Measurements from ENCODE around the gene KCP.

Gene KCP

DNA sequence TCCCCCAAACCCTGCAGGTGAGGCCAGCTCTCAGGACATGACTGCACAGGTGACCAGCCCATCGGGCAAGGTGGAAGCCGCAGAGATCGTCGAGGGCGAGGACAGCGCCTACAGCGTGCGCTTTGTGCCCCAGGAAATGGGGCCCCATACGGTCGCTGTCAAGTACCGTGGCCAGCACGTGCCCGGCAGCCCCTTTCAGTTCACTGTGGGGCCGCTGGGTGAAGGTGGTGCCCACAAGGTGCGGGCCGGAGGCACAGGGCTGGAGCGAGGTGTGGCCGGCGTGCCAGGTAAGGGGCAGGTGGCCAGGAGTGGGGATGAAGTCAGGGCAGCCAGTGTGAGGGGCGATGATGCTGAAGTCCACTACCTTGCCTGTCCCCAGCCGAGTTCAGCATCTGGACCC lies 56.1 kb downstream of the KCP start:
- Histone ChIP-seq H3K27ac (replicated peaks) (no peak overlapping the region), H3K27me3 (ENCODE audit: insufficient read depth, poor library complexity, severe bottlenecking) (peaks cover 20% of the 10 kb centered on the region), H3K4me3 (replicated peaks; ENCODE audit: insufficient read depth, low read length) (no peak overlapping the region)
- DNase-seq (ENCODE audit: low read depth in 1 of 2, low spot score in 1 of 2), result no peak
- TF ChIP-seq SPI1 (IDR thresholded peaks at IDR 0.05; ENCODE audit: borderline replicate concordance, low read depth), result no peak
- TF ChIP-seq, protein P1, sequence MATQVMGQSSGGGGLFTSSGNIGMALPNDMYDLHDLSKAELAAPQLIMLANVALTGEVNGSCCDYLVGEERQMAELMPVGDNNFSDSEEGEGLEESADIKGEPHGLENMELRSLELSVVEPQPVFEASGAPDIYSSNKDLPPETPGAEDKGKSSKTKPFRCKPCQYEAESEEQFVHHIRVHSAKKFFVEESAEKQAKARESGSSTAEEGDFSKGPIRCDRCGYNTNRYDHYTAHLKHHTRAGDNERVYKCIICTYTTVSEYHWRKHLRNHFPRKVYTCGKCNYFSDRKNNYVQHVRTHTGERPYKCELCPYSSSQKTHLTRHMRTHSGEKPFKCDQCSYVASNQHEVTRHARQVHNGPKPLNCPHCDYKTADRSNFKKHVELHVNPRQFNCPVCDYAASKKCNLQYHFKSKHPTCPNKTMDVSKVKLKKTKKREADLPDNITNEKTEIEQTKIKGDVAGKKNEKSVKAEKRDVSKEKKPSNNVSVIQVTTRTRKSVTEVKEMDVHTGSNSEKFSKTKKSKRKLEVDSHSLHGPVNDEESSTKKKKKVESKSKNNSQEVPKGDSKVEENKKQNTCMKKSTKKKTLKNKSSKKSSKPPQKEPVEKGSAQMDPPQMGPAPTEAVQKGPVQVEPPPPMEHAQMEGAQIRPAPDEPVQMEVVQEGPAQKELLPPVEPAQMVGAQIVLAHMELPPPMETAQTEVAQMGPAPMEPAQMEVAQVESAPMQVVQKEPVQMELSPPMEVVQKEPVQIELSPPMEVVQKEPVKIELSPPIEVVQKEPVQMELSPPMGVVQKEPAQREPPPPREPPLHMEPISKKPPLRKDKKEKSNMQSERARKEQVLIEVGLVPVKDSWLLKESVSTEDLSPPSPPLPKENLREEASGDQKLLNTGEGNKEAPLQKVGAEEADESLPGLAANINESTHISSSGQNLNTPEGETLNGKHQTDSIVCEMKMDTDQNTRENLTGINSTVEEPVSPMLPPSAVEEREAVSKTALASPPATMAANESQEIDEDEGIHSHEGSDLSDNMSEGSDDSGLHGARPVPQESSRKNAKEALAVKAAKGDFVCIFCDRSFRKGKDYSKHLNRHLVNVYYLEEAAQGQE (IDR thresholded peaks at IDR 0.05; ENCODE audit: insufficient replicate concordance, low read depth), result no peak
- no peak for TF ChIP-seq GABPA (IDR thresholded peaks at IDR 0.05; ENCODE audit: low read depth)
- TF ChIP-seq POLR2AphosphoS5 (IDR thresholded peaks at IDR 0.05; ENCODE audit: low read depth), result no peak
- TF ChIP-seq, protein P2, sequence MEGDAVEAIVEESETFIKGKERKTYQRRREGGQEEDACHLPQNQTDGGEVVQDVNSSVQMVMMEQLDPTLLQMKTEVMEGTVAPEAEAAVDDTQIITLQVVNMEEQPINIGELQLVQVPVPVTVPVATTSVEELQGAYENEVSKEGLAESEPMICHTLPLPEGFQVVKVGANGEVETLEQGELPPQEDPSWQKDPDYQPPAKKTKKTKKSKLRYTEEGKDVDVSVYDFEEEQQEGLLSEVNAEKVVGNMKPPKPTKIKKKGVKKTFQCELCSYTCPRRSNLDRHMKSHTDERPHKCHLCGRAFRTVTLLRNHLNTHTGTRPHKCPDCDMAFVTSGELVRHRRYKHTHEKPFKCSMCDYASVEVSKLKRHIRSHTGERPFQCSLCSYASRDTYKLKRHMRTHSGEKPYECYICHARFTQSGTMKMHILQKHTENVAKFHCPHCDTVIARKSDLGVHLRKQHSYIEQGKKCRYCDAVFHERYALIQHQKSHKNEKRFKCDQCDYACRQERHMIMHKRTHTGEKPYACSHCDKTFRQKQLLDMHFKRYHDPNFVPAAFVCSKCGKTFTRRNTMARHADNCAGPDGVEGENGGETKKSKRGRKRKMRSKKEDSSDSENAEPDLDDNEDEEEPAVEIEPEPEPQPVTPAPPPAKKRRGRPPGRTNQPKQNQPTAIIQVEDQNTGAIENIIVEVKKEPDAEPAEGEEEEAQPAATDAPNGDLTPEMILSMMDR (IDR thresholded peaks at IDR 0.05; ENCODE audit: insufficient read depth, low read length), result no peak

DNA sequence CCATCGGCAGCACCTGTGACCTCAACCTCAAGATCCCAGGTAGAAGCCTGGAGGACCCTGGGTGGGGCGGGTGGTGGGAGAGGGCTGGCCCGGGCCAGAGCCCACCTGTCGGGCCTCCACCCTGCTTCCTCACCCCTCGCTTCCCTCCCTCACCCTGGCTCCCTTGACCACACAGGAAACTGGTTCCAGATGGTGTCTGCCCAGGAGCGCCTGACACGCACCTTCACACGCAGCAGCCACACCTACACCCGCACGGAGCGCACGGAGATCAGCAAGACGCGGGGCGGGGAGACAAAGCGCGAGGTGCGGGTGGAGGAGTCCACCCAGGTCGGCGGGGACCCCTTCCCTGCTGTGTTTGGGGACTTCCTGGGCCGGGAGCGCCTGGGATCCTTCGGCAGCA lies 56.7 kb downstream of the KCP start:
- Histone ChIP-seq H3K4me3 (replicated peaks; ENCODE audit: insufficient read depth, low read length) (no peak overlapping the region), H3K27ac (replicated peaks) (no peak overlapping the region), H3K27me3 (ENCODE audit: insufficient read depth, poor library complexity, severe bottlenecking) (peaks cover 20% of the 10 kb centered on the region)
- DNase-seq (ENCODE audit: low read depth in 1 of 2, low spot score in 1 of 2), result no peak
- TF ChIP-seq SPI1 (IDR thresholded peaks at IDR 0.05; ENCODE audit: borderline replicate concordance, low read depth) (no peak), POLR2AphosphoS5 (IDR thresholded peaks at IDR 0.05; ENCODE audit: low read depth) (no peak), GABPA (IDR thresholded peaks at IDR 0.05; ENCODE audit: low read depth) (no peak)
- TF ChIP-seq, protein P1 (IDR thresholded peaks at IDR 0.05; ENCODE audit: insufficient replicate concordance, low read depth), result no peak
- TF ChIP-seq, protein P2 (IDR thresholded peaks at IDR 0.05; ENCODE audit: insufficient read depth, low read length), result no peak

DNA sequence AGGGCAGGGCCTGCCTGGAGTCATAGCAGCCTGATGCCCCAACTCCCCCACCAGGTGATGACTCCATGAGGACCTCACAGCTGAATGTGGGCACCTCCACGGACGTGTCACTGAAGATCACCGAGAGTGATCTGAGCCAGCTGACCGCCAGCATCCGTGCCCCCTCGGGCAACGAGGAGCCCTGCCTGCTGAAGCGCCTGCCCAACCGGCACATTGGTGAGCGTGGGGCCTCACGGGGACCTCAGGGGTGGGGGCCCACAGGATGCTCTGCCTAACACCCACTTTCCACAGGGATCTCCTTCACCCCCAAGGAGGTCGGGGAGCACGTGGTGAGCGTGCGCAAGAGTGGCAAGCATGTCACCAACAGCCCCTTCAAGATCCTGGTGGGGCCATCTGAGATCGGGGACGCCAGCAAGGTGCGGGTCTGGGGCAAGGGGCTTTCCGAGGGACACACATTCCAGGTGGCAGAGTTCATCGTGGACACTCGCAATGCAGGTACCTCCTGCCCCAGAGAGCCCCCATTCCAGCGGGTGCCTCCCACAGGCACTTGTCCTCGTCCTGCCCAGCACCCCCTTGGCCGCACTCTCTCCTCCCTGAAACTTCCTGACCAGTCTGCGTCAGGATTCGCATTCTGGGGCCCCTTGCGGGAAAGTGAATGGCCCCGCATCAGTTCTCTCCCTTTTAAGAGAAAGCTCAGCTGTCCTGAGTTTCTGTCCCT lies 57.8 kb downstream of the KCP start:
- Histone ChIP-seq H3K4me3 (replicated peaks; ENCODE audit: insufficient read depth, low read length) (no peak overlapping the region), H3K27ac (replicated peaks) (no peak overlapping the region), H3K27me3 (ENCODE audit: insufficient read depth, poor library complexity, severe bottlenecking) (peaks cover 20% of the 10 kb centered on the region)
- TF ChIP-seq GABPA (IDR thresholded peaks at IDR 0.05; ENCODE audit: low read depth), result no peak
- TF ChIP-seq SPI1 (IDR thresholded peaks at IDR 0.05; ENCODE audit: borderline replicate concordance, low read depth), result no peak
- TF ChIP-seq, protein P2 (IDR thresholded peaks at IDR 0.05; ENCODE audit: insufficient read depth, low read length), result no peak
- TF ChIP-seq, protein P1 (IDR thresholded peaks at IDR 0.05; ENCODE audit: insufficient replicate concordance, low read depth), result no peak
- no peak for TF ChIP-seq POLR2AphosphoS5 (IDR thresholded peaks at IDR 0.05; ENCODE audit: low read depth)
- DNase-seq (ENCODE audit: low read depth in 1 of 2, low spot score in 1 of 2), result no peak
